Duodenal mucosa (tissue), 2 donors: ENCODE measurements around the gene CTXND1.

Experiments
- H3K27ac ChIP-seq: one replicate; pipeline ENCODE4 v1.7.0; 2013; ENCODE audit warnings: low read depth, low read length
- H3K27me3 ChIP-seq, 2 donors: one replicate each; pipeline ENCODE4 v1.7.0; 2013; ENCODE audit warnings: low read length in 2 of 2, control low read depth in 1 of 2; ENCODE audit not compliant: insufficient read depth in 2 of 2, control insufficient read depth in 1 of 2
- H3K36me3 ChIP-seq, 2 donors: one replicate each; pipeline ENCODE4 v1.7.0; 2013; ENCODE audit warnings: low read length in 2 of 2, control low read depth in 1 of 2; ENCODE audit not compliant: insufficient read depth in 2 of 2, control insufficient read depth in 1 of 2
- H3K4me1 ChIP-seq, 2 donors: one replicate each; pipeline ENCODE4 v1.7.0; 2013; ENCODE audit warnings: low read length in 2 of 2, control low read depth in 1 of 2; ENCODE audit not compliant: insufficient read depth in 2 of 2, control insufficient read depth in 1 of 2
- H3K4me3 ChIP-seq, 2 donors: one replicate each; pipeline ENCODE4 v1.7.0; 2013; ENCODE audit warnings: low read length in 2 of 2, low read depth in 1 of 2
- H3K9ac ChIP-seq, 2 donors: one replicate each; pipeline ENCODE4 v1.7.0; 2013; ENCODE audit warnings: low read length in 2 of 2, low read depth in 1 of 2
- H3K9me3 ChIP-seq, 2 donors: one replicate each; pipeline ENCODE4 v1.7.0; 2013; ENCODE audit warnings: low read length in 2 of 2, control low read depth in 1 of 2; ENCODE audit not compliant: control insufficient read depth in 1 of 2

Gene CTXND1

DNA sequence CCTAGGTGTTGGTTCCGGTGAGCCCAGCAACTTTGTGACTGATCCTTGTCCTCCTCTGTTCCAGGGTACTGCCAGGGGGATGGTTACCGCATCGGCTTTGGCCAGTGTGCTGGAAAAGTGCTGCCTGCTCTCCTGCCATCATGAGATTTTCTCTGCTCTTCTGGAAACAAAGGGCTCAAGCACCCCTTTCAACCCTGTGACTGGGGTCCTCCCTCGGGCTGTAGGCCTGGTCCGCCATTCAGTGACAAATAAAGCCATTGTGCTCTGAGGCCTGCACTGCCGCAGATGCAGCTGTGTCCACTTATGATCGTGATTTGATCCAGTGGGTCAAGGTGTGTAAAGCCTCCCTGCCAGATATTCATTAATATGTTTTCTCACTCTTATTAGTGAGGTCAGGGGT, 65.9 kb downstream of the CTXND1 start:
- no peak overlapping the region for H3K27ac ChIP-seq
- H3K9ac ChIP-seq, result no peak overlapping the region
- H3K27me3 ChIP-seq, result no peaks in the 10 kb centered on the region
- H3K4me1 ChIP-seq, result no peaks in the 10 kb centered on the region
- H3K4me3 ChIP-seq, result no peak overlapping the region
- H3K36me3 ChIP-seq, result peaks cover 5 to 55% of the 10 kb centered on the region in 2 donors
- no peaks in the 10 kb centered on the region for H3K9me3 ChIP-seq

DNA sequence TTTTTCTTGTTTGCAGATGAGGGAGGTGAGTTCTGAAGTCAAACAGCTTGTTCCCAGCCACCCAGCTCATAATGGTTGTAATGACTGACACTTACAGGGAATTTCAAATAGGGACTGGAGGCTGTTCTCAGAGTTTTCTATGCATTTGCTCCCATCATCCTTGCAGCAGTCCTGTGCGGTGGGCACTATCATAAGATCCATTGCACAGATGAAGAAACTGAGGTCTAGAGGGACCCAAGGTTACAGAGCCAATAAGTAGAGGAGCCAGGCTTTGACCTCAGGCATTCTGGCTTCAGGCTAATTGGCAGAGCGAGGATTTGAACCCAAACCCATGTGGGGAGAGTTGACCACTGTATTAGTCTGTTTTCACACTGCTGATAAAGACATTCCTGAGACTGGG, 66.9 kb downstream of the CTXND1 start:
- no peaks in the 10 kb centered on the region for H3K27me3 ChIP-seq
- peaks cover 5 to 64% of the 10 kb centered on the region in 2 donors for H3K36me3 ChIP-seq
- H3K9me3 ChIP-seq, result no peaks in the 10 kb centered on the region
- no peak overlapping the region for H3K27ac ChIP-seq
- H3K4me1 ChIP-seq, result no peaks in the 10 kb centered on the region
- no peak overlapping the region for H3K4me3 ChIP-seq
- no peak overlapping the region for H3K9ac ChIP-seq

DNA sequence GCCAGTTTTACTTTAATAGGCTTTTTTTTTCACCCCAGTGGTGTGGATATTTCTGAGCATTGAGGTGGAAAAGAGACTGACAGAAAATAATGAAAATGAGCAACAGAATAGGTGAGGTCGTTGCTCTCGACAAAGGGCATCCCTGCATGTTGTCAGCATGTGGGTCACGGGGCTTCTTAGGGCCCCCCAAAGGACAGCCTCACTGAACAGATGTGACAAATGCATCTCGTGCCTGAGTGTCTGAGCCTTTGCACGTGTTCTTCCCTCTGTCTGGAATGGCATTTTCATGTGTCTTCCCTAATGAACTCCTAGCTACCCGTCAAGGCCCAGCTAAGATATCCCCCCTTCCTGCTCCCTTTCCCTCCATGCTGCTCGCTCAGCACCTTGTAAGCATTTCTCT, 67.5 kb downstream of the CTXND1 start:
- Histone ChIP-seq H3K9ac (no peak overlapping the region), H3K27ac (no peak overlapping the region), H3K4me3 (no peak overlapping the region), H3K27me3 (no peaks in the 10 kb centered on the region), H3K4me1 (no peaks in the 10 kb centered on the region), H3K9me3 (no peaks in the 10 kb centered on the region), H3K36me3 (peaks cover 5 to 69% of the 10 kb centered on the region in 2 donors)

DNA sequence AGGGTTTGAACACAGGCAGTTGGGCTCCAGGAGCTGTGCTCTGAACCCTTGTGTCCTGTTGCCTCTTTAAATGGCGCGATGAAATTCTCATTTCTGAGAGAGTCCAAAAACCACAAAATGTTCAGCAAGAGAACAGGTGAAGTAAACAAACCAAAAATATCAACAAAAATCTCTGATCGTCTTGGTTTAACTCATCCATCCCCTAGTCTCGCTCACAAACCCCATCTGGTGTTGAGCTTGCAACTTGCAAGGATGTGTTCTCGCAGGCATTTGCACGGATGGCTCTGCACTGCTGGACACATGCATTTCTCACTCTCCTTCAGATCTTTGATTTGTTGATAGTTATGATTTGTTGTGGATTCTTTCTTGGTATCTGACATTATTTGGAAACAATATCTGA, 68.1 kb downstream of the CTXND1 start:
- Histone ChIP-seq H3K4me1 (no peaks in the 10 kb centered on the region), H3K27ac (no peak overlapping the region), H3K9ac (no peak overlapping the region), H3K27me3 (no peaks in the 10 kb centered on the region), H3K9me3 (no peaks in the 10 kb centered on the region), H3K4me3 (no peak overlapping the region), H3K36me3 (peaks cover 5 to 74% of the 10 kb centered on the region in 2 donors)

DNA sequence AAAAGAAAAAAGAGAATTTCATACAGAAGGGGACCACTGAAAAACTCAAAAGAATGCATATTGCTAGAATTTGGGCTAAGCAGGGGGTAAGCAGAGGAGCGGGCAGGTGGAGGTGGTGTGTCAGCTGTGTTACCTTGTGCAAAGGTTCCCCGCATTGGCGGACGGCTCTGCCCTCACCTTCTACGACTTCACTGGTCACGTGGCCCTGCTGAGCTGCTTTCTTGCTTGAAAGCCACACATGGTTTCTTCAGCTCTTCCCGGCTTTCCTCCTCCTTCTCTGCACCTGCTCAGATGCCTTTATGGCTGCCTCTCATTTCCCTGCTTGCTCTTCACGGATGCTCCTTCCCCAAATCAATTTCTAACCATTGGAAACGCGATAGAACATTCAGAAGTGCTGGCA, 68.7 kb downstream of the CTXND1 start:
- no peaks in the 10 kb centered on the region for H3K27me3 ChIP-seq
- peaks cover 5 to 74% of the 10 kb centered on the region in 2 donors for H3K36me3 ChIP-seq
- no peak overlapping the region for H3K9ac ChIP-seq
- no peak overlapping the region for H3K27ac ChIP-seq
- H3K9me3 ChIP-seq, result no peaks in the 10 kb centered on the region
- H3K4me1 ChIP-seq, result no peaks in the 10 kb centered on the region
- H3K4me3 ChIP-seq, result no peak overlapping the region

DNA sequence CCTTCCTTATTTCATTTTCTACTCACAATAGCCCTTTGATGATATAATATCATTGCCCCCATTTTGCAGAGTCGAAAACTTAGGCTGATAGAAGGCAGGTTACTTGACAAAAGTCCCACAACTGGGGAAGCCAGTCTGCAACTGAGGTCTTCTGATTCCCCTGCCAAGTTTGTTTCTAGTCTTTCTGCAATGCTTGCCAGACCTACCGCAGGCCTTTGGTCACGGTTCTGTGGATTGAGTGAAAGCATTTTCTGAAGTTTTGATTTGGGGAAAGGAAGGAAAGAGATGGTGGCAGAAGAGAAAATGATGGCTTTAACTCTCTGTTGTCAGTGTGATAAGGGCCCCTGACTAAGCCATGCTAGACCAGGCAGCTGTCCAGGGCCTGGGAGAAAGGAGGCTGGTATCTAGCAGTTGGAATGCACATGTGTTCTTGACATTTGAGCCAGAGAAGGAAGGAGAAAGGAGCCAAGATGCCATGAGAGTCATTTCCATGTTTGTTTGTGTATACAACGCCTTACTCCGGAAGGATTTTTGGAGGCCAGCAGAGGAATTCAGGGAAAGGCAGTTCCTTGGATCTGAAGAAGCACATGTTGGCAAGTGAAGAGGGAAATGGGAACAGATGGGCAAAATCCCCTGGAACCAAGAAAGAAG, 69.3 kb downstream of the CTXND1 start:
- Histone ChIP-seq H3K4me3 (no peak overlapping the region), H3K27ac (no peak overlapping the region), H3K36me3 (peaks cover 5 to 75% of the 10 kb centered on the region in 2 donors), H3K9ac (no peak overlapping the region), H3K4me1 (no peaks in the 10 kb centered on the region), H3K9me3 (no peaks in the 10 kb centered on the region), H3K27me3 (no peaks in the 10 kb centered on the region)

DNA sequence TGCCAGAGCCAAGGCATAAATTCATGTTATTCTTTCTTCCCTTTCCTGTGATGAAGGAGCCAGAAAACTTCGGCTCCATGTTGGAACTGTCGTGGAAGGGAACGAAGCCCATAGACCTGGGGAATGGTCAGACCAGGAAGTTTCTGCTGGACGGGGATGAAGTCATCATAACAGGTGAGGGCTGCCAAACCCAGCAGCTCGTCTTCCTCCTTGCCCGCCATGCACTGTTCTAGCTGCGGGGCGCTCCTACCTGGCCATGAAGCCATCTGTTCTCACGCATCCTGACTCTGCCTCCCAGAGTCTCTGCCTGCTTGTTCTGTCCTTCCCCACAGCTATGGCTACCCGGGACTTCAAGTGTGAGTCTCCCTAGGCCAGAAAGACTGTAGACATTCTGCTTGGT, 71.0 kb downstream of the CTXND1 start:
- Histone ChIP-seq H3K9me3 (no peaks in the 10 kb centered on the region), H3K27ac (no peak overlapping the region), H3K4me3 (no peak overlapping the region), H3K4me1 (no peaks in the 10 kb centered on the region), H3K27me3 (no peaks in the 10 kb centered on the region), H3K9ac (no peak overlapping the region), H3K36me3 (peaks cover 5 to 73% of the 10 kb centered on the region in 2 donors)

DNA sequence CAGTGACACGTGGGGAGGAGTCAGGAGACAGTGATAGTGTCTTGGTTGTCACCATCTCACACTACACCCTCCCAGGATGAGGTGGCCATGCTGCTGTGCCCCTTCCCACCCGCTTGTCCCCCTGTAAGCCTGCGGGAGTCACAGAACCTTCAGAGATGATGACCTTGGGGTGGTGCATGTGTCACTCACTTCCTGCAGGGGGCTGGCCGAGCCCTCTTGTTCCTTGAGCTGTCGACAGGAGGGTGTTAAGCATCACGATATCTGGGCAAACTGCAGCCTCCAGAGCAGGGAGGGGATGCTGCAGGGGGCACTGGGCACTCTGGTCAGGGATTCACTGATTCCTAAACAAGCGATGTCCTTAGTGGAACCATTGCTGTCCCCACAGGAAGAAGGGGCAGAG, 71.5 kb downstream of the CTXND1 start:
- H3K4me3 ChIP-seq, result no peak overlapping the region
- H3K27me3 ChIP-seq, result no peaks in the 10 kb centered on the region
- H3K36me3 ChIP-seq, result peaks cover 5 to 71% of the 10 kb centered on the region in 2 donors
- H3K9ac ChIP-seq, result no peak overlapping the region
- no peak overlapping the region for H3K27ac ChIP-seq
- H3K9me3 ChIP-seq, result no peaks in the 10 kb centered on the region
- H3K4me1 ChIP-seq, result no peaks in the 10 kb centered on the region

DNA sequence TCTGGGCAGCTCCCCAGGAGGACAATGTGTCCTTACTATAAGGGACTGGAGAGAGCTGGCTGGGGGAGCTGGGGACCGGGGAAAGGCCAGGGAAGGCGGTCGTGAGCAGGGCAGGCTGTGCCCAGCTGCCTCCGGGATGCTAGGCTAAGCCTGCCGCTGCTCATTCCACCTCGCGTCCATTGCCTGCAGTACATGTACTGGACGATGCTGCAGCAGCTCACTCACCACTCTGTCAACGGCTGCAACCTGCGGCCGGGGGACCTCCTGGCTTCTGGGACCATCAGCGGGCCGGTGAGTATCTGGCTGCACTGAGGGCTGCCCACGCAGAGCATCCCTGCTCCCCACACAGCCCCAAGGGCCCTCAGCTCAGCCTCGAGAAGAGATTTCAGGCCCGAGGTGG, 72.1 kb downstream of the CTXND1 start:
- Histone ChIP-seq H3K36me3 (peaks cover 10 to 71% of the 10 kb centered on the region in 2 donors), H3K27ac (no peak overlapping the region)

DNA sequence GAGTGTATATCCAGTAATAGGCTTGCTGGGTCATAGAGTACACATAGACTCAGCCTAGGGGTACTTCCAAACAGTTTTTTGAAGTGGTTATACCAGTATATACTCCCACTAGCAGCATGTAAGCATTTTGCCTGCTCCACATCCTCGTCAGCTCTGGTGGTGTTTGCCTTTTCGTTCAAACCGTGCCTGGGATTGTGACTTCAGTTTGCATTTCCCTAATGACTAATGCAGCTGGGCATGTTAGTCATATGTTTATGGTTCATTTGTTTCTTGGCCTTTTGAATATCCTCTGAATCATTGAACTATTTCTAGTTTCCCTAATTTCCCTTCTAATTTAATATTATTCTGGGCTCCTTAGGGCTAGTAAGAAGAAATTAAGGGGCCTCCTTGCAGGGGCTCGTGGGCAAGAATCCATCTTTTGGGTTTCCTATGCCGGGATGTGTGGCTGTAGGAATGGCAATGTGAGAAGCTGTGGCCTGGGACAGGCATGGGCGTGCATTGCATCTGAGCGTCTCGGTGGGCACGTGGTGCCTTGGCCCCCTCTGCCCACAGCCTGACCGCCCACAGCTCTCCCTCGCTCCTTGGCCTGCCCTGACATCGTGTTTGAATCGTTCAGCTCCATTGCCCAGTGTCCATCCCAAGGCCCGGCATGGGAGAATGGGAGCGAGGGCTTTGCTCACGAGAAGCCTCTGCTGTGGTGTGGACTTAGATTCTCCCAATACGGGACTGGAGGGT, 72.8 kb downstream of the CTXND1 start:
- Histone ChIP-seq H3K27ac (no peak overlapping the region), H3K4me3 (no peak overlapping the region), H3K27me3 (no peaks in the 10 kb centered on the region), H3K9ac (no peak overlapping the region), H3K36me3 (peaks cover 14 to 66% of the 10 kb centered on the region in 2 donors), H3K4me1 (no peaks in the 10 kb centered on the region), H3K9me3 (no peaks in the 10 kb centered on the region)

More for the DNA sequence above, 72.1 kb downstream of the CTXND1 start:
- no peak overlapping the region for H3K4me3 ChIP-seq
- H3K9me3 ChIP-seq, result no peaks in the 10 kb centered on the region
- H3K9ac ChIP-seq, result no peak overlapping the region
- H3K27me3 ChIP-seq, result no peaks in the 10 kb centered on the region
- no peaks in the 10 kb centered on the region for H3K4me1 ChIP-seq
